Ascending aorta (tissue), 2 donors: ENCODE measurements around the gene LGALS7B. TPM values are rescaled to one million over a fixed set of nuclear protein-coding genes. Genes with fewer than 3 reads are reported as not detected.
"Not testable (repeated sequence)": the region's sequence is repeated elsewhere in the genome, so short reads cannot be mapped to it uniquely, and the experiment has no call there.

Experiments used
- DNase-seq, 2 donors: peaks; one replicate each; pipeline ENCODE4 v3.0.0-alpha.2; 2019; ENCODE audit warnings: low spot score in 2 of 2
- H3K27ac ChIP-seq, 2 donors: fragments of 200-600 bp; sonication (generic); one replicate each; pipeline ENCODE4 v1.5.1; 2016 to 2017; ENCODE audit warnings: mild to moderate bottlenecking in 1 of 2
- H3K27me3 ChIP-seq: fragments of 200-600 bp; sonication (generic); one replicate; pipeline ENCODE4 v1.5.1; 2017
- H3K36me3 ChIP-seq, 2 donors: fragments of 200-600 bp; sonication (generic); one replicate each; pipeline ENCODE4 v1.5.1; 2016
- H3K4me1 ChIP-seq, 2 donors: fragments of 200-600 bp; sonication (generic); one replicate each; pipeline ENCODE4 v1.5.1; 2016 to 2017; ENCODE audit warnings: mild to moderate bottlenecking in 1 of 2
- H3K4me3 ChIP-seq, 2 donors: fragments of 200-600 bp; sonication (generic); one replicate each; pipeline ENCODE4 v1.5.1; 2016 to 2017; ENCODE audit warnings: mild to moderate bottlenecking in 1 of 2
- H3K9me3 ChIP-seq, 2 donors: fragments of 200-600 bp; sonication (generic); one replicate each; pipeline ENCODE4 v1.5.1; 2016
- CTCF ChIP-seq, 3 experiments: fragments of 200-600 bp in 2 of 3; fragments of 450-650 bp in 1 of 3; sonication (generic) in 2 of 3; IDR thresholded peaks; one replicate each; pipeline ENCODE4 v1.5.1; 2016 to 2019; ENCODE audit warnings: antibody characterized with exemption in 3 of 3, mild to moderate bottlenecking in 1 of 3, moderate library complexity in 1 of 3
- intact Hi-C: fragments of 100-400 bp; cut with DNase I; formaldehyde crosslinking; loops from one replicate; pipeline ENCODE4 v1.15.1; 2023
- total RNA-seq: library from RNA; depleted of rRNA; stranded (reverse); fragments of >200 nt; gene quantifications from one replicate; pipeline ENCODE4 v1.1.0, GENCODE V29; 2016

The LGALS7B gene
- total RNA-seq, 1 donor from 2014 or later: not detected

- Histone ChIP-seq H3K4me3 (no peak overlapping the region), H3K27me3 (no peaks in the 10 kb centered on the region), H3K36me3 (no peaks in the 10 kb centered on the region), H3K27ac (no peak overlapping the region), H3K4me1 (peaks cover 0 to 6% of the 10 kb centered on the region in 2 donors), H3K9me3 (no peaks in the 10 kb centered on the region)
- DNase-seq: no peak
- no peak for TF ChIP-seq CTCF (IDR thresholded peaks at IDR 0.05)
- intact Hi-C loops: no loop called here
Observed at GRCh38 chr19:38793177-38793576, 4.2 kb downstream of the LGALS7B start.

GRCh38 chr19:38793671-38794070, 4.7 kb downstream of the LGALS7B start:
- no peak for DNase-seq
- TF ChIP-seq CTCF (IDR thresholded peaks at IDR 0.05): no peak
- H3K27me3 ChIP-seq: no peaks in the 10 kb centered on the region
- H3K4me3 ChIP-seq: no peak overlapping the region
- intact Hi-C loops: loop anchor here (2.0 kb wide), 1 partner anchor 19 kb away; no protein-coding TSS in a partner anchor
- H3K36me3 ChIP-seq: no peaks in the 10 kb centered on the region
- H3K9me3 ChIP-seq: no peaks in the 10 kb centered on the region
- H3K4me1 ChIP-seq: peaks cover 0 to 6% of the 10 kb centered on the region in 2 donors
- no peak overlapping the region for H3K27ac ChIP-seq

GRCh38 chr19:38795549-38795948, 6.5 kb downstream of the LGALS7B start:
- H3K27me3 ChIP-seq: no peaks in the 10 kb centered on the region
- H3K4me3 ChIP-seq: no peak overlapping the region
- no peaks in the 10 kb centered on the region for H3K9me3 ChIP-seq
- no peaks in the 10 kb centered on the region for H3K36me3 ChIP-seq
- TF ChIP-seq CTCF (IDR thresholded peaks at IDR 0.05): no peak
- intact Hi-C loops: loop anchor here (2.0 kb wide), 1 partner anchor 21 kb away; no protein-coding TSS in a partner anchor
- H3K27ac ChIP-seq: no peak overlapping the region
- peaks cover 0 to 6% of the 10 kb centered on the region in 2 donors for H3K4me1 ChIP-seq
- no peak for DNase-seq

GRCh38 chr19:38796154-38796553, 7.2 kb downstream of the LGALS7B start:
- no peak overlapping the region for H3K4me3 ChIP-seq
- H3K27me3 ChIP-seq: no peaks in the 10 kb centered on the region
- TF ChIP-seq CTCF (IDR thresholded peaks at IDR 0.05): no peak
- H3K27ac ChIP-seq: no peak overlapping the region
- DNase-seq: no peak
- peaks cover 0 to 6% of the 10 kb centered on the region in 2 donors for H3K4me1 ChIP-seq
- intact Hi-C loops: no loop called here
- H3K9me3 ChIP-seq: no peaks in the 10 kb centered on the region
- H3K36me3 ChIP-seq: no peaks in the 10 kb centered on the region

- H3K9me3 ChIP-seq, DNase-seq, H3K4me1 ChIP-seq, H3K27me3 ChIP-seq, H3K27ac ChIP-seq, intact Hi-C loops, H3K36me3 ChIP-seq, H3K4me3 ChIP-seq: not testable (repeated sequence)
Observed at GRCh38 chr19:38797781-38798180, 8.8 kb downstream of the LGALS7B start.

GRCh38 chr19:38799104-38799503, 10.1 kb downstream of the LGALS7B start:
- Histone ChIP-seq H3K4me3 (no peak overlapping the region), H3K9me3 (no peaks in the 10 kb centered on the region), H3K27me3 (no peaks in the 10 kb centered on the region), H3K27ac (no peak overlapping the region), H3K4me1 (no peaks in the 10 kb centered on the region), H3K36me3 (no peaks in the 10 kb centered on the region)
- no peak for DNase-seq
- intact Hi-C loops: no loop called here
- TF ChIP-seq CTCF (IDR thresholded peaks at IDR 0.05): no peak
